ENCODE data around the gene SRPRA. TPM values are rescaled to one million over a fixed set of nuclear protein-coding genes. Genes with fewer than 3 reads are reported as not detected.

Gene SRPRA
- total RNA-seq, 4 donors from 2014 or later = 95.3 to 153 (median 125) TPM

DNA sequence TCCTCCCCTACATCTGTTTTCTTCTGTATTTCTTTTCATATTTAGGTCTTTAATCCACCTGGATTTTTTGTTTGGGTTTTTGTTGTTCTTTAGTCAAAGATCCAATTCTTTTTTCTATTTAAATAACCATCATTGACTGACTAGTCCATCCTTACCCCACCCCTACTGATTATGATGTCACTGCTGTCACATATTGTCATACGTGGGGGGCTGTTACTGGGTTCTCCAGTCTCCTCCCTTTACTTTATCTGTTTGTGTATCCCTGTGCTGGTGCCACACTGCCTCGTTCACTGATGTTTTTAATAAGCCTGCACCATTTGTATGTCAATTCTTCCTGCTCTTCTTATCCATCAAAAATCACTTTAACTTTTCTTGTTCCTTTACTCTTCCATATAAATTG lies 28.3 kb upstream of the SRPRA start:
- H3K4me1 ChIP-seq = no peaks in the 10 kb centered on the region
- WGBS, 2 donors = 86 to 89% methylated on average over 2 of the region's 2 CpGs
- intact Hi-C loops (cut with DNase I) = no loop called here
- H3K4me3 ChIP-seq (replicated peaks in 1 of 3) = no peak overlapping the region
- H3K27me3 ChIP-seq = no peaks in the 10 kb centered on the region
- no peak for TF ChIP-seq POLR2A (IDR thresholded peaks at IDR 0.05)
- TF ChIP-seq CTCF (IDR thresholded peaks at IDR 0.05) = no peak
- no peak overlapping the region for H3K27ac ChIP-seq
- DNase-seq = no peak
- no peaks in the 10 kb centered on the region for H3K9me3 ChIP-seq
- H3K36me3 ChIP-seq = peaks cover 5 to 9% of the 10 kb centered on the region in 2 donors

GRCh38 chr11:126293726-126294125 lies 25.0 kb upstream of the SRPRA start:
- intact Hi-C loops (cut with DNase I) = no loop called here
- TF ChIP-seq CTCF (IDR thresholded peaks at IDR 0.05) = no peak
- no peak for TF ChIP-seq POLR2A (IDR thresholded peaks at IDR 0.05)
- Histone ChIP-seq H3K4me3 (replicated peaks in 1 of 3) (no peak overlapping the region), H3K36me3 (peaks cover 11 to 16% of the 10 kb centered on the region in 2 donors), H3K9me3 (no peaks in the 10 kb centered on the region), H3K27ac (no peak overlapping the region), H3K27me3 (no peaks in the 10 kb centered on the region), H3K4me1 (no peaks in the 10 kb centered on the region)
- no peak for DNase-seq
- WGBS, 2 donors = 91 to 92% methylated on average over 5 of the region's 5 CpGs

DNA sequence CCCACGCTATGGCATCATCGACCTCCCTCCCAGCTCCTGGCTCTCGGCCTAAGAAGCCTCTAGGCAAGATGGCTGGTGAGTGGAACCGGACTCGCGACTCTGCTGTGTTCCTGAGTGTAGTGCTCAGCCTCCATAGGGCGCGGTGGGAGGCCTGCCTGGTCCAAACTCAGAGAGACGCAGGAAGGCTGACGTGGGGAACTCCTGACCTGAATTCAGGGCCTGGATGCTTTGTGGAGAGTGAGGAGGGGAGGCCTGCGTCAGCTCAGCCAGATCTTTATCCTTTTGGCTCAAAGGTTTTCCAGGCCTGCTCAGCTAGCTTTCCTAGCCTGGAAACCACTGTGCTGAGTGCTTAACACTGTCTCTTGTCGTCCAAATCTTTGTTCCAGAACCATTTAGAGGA lies 22.2 kb upstream of the SRPRA start:
- Histone ChIP-seq H3K4me3 (replicated peaks in 1 of 3) (no peak overlapping the region), H3K36me3 (peaks cover 11 to 16% of the 10 kb centered on the region in 2 donors), H3K27ac (no peak overlapping the region), H3K9me3 (no peaks in the 10 kb centered on the region), H3K27me3 (no peaks in the 10 kb centered on the region), H3K4me1 (no peaks in the 10 kb centered on the region)
- WGBS, 2 donors = 85 to 86% methylated on average over 10 to 12 of the region's 12 CpGs
- DNase-seq = no peak
- intact Hi-C loops (cut with DNase I) = no loop called here
- no peak for TF ChIP-seq CTCF (IDR thresholded peaks at IDR 0.05)
- no peak for TF ChIP-seq POLR2A (IDR thresholded peaks at IDR 0.05)

- intact Hi-C loops (cut with DNase I) = no loop called here
- 87 to 89% methylated on average over 6 of the region's 6 CpGs for WGBS, 2 donors
- no peak for TF ChIP-seq CTCF (IDR thresholded peaks at IDR 0.05)
- no peak for TF ChIP-seq POLR2A (IDR thresholded peaks at IDR 0.05)
- no peaks in the 10 kb centered on the region for H3K4me1 ChIP-seq
- no peak overlapping the region for H3K4me3 ChIP-seq (replicated peaks in 1 of 3)
- H3K27ac ChIP-seq = no peak overlapping the region
- no peaks in the 10 kb centered on the region for H3K9me3 ChIP-seq
- H3K36me3 ChIP-seq = peaks cover 11% of the 10 kb centered on the region in 2 donors
- H3K27me3 ChIP-seq = no peaks in the 10 kb centered on the region
- DNase-seq = no peak
These were observed 19.5 kb upstream of the SRPRA start for GRCh38 chr11:126288237-126288636.

DNA sequence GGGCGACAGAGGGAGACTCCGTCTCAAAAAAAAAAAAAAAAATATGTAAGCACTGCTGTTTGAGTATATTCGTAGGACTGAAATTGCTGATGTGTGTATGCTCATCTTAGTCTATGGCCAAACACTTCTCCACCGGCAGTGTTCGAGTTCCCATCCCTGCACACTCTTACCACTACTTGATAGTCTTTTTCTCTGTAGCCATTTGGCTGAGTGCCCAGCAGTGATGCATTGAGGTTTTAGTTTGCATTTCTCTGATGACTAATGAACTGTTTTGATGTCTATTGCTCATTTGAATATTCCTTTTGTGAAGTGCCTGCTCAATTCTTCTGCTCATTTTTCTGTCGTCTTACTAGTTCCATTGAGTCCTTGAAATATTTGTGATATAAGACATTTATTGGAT lies 16.1 kb upstream of the SRPRA start:
- H3K27me3 ChIP-seq = no peaks in the 10 kb centered on the region
- H3K9me3 ChIP-seq = no peaks in the 10 kb centered on the region
- TF ChIP-seq POLR2A (IDR thresholded peaks at IDR 0.05) (no peak), CTCF (IDR thresholded peaks at IDR 0.05) (no peak)
- WGBS, 2 donors = 67 to 71% methylated on average over 6 of the region's 6 CpGs
- intact Hi-C loops (cut with DNase I) = no loop called here
- H3K4me3 ChIP-seq (replicated peaks in 1 of 3) = no peak overlapping the region
- peak; percentile 43 to 47 for DNase-seq
- H3K36me3 ChIP-seq = no peaks in the 10 kb centered on the region
- H3K27ac ChIP-seq = no peak overlapping the region
- peaks cover 5 to 10% of the 10 kb centered on the region in 2 donors for H3K4me1 ChIP-seq

All from thyroid gland (tissue), 4 donors.